BLaER1 (cell line): Measurements from ENCODE around the gene LPAR1.

Experiments used
- H3K27ac ChIP-seq: shearing (Covaris generic); formaldehyde crosslinking; 2 replicates; pipeline ENCODE4 v1.8.1; 2022
- H3K27me3 ChIP-seq: shearing (Covaris generic); formaldehyde crosslinking; 2 replicates; pipeline ENCODE4 v1.8.1; 2022
- H3K36me3 ChIP-seq: shearing (Covaris generic); formaldehyde crosslinking; 2 replicates; pipeline ENCODE4 v1.8.1; 2022
- H3K4me1 ChIP-seq: shearing (Covaris generic); formaldehyde crosslinking; 2 replicates; pipeline ENCODE4 v1.8.1; 2022
- H3K4me2 ChIP-seq: shearing (Covaris generic); formaldehyde crosslinking; 2 replicates; pipeline ENCODE4 v1.8.1; 2022
- H3K4me3 ChIP-seq: shearing (Covaris generic); formaldehyde crosslinking; 2 replicates; pipeline ENCODE4 v1.8.1; 2022
- H3K9ac ChIP-seq: shearing (Covaris generic); formaldehyde crosslinking; 2 replicates; pipeline ENCODE4 v1.8.1; 2022
- H3K9me3 ChIP-seq: shearing (Covaris generic); formaldehyde crosslinking; 2 replicates; pipeline ENCODE4 v1.8.1; 2022
- H4K20me1 ChIP-seq: shearing (Covaris generic); formaldehyde crosslinking; 2 replicates; pipeline ENCODE4 v1.8.1; 2022
- Cebpa-rat ChIP-seq: shearing (Covaris generic); IDR thresholded peaks from 2 replicates; pipeline ENCODE4 v1.8.1; 2022

LPAR1 gene

DNA sequence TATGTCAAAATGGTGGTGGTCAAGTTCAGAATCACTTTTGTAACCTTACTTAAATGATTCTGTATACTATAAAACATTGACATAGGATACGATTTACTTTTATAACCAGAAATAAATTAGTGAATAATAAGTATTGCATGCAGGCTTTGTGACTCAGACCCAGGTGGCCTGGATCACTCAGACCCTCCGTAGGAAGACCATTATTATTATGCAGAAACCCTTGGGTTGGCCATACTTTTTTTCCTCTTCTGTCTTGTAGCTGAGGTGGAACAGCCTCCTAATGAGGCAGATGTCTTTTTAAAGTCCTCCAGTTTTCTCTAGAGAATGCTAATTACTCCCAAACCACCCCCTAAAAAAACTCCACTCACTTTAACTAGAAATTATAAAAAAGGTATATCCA, 121.9 kb downstream of the LPAR1 start:
- H3K4me3 ChIP-seq = no peak overlapping the region
- H3K9me3 ChIP-seq = peaks cover 9% of the 10 kb centered on the region
- no peaks in the 10 kb centered on the region for H3K27me3 ChIP-seq
- no peak overlapping the region for H3K9ac ChIP-seq
- H3K4me2 ChIP-seq = no peak overlapping the region
- no peak for TF ChIP-seq Cebpa-rat
- no peaks in the 10 kb centered on the region for H4K20me1 ChIP-seq
- H3K27ac ChIP-seq = no peak overlapping the region
- H3K36me3 ChIP-seq = no peaks in the 10 kb centered on the region
- no peaks in the 10 kb centered on the region for H3K4me1 ChIP-seq

DNA sequence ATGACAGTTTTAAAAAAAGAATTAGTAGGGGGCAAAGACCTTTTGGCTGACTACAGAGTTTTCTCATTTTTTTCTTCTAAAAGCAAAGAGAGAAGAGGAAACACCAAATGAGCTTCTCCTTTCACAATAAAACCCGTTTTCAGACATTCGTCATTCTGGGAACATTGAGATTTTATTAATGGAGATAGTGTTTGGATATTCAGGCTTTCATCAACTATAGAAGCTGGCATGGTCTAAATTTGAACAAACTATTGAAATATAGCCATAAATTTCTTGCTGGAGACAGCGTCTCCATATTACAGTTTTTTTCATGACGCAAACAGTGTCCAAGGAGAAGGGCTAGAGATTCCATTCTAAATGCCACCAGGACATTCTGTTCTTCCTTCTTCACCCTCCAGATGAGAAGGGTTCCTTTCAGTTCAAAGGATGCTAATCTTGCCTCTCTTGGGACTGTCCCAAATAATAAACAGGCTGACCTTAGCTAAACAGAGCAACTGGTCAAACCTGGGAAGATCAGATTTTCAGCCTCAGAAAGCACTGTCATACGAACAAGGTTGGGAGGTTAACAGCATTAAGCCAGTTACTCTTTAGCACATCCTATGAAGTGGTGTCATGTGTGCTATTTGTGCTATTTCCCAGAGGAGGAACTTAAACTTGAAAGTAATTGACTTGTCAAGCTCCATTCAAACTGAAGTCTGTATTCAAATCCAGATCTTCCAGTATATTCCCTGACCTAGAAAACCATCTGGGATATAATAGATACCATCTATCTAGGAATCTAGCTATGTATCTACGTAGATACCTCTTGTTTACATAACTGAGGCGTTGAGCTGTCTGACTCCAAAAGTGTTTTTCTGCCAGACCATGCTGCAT, 125.6 kb downstream of the LPAR1 start:
- no peak overlapping the region for H3K9ac ChIP-seq
- no peaks in the 10 kb centered on the region for H3K36me3 ChIP-seq
- TF ChIP-seq Cebpa-rat = no peak
- H3K4me2 ChIP-seq = no peak overlapping the region
- H3K27me3 ChIP-seq = no peaks in the 10 kb centered on the region
- no peak overlapping the region for H3K27ac ChIP-seq
- no peaks in the 10 kb centered on the region for H3K4me1 ChIP-seq
- no peak overlapping the region for H3K4me3 ChIP-seq
- H3K9me3 ChIP-seq = peaks cover 38% of the 10 kb centered on the region
- H4K20me1 ChIP-seq = no peaks in the 10 kb centered on the region

DNA sequence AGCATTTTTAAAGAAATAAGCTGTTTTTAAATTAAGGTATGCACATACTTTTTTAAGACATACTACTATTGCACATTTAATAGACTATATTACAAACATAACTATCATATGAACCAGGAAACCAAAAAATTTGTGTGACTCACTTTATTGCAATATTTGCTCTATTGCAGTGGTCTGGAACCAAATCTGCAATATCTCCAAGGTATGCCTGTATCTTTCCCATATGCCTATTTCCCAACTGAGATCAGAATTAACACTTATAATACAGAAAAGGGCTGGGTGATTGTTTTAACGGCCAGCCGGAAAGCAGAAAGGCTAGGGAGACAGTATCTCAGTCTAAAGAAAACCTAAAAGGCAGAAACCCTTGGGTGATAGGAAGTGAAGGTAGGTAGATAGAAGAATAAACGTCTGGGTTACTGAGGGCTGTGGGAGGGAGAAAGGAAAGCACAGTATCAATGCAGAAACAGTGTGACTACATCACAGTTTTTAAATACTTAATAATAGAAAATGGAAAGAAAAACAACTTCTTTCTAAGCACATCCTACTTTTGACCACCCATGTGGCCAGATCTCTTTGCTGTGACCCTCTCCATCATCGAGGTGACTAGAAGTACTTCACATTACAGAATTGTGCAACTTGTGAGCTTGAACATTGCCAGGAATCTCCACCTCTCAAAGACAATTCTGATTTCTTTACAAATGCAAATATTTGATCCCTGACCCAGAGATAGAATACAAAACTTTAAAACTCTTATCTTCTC, 126.4 kb downstream of the LPAR1 start:
- TF ChIP-seq Cebpa-rat = no peak
- H3K27ac ChIP-seq = no peak overlapping the region

DNA sequence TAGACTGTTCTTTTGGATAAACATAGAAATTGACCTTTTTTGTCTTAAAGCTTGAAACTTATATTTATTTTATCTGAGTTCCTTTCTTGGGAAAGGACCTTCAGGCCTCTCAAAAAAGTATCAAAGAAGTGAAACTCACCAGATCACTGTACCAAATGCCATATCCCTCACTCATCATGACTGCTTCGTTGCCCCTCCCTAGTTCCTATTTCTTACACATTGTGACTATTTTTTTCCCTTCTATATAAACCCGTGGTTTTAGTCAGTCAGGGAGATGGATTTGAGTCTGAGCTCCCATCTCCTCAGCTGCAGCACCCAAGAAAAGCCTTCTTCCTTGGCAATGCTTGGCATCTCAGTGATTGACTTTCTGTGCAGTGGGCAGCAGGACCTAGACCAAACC, 129.4 kb downstream of the LPAR1 start:
- H3K36me3 ChIP-seq = no peaks in the 10 kb centered on the region
- TF ChIP-seq Cebpa-rat = no peak

More for the DNA sequence above, 126.4 kb downstream of the LPAR1 start:
- no peak overlapping the region for H3K4me3 ChIP-seq
- H3K4me2 ChIP-seq = no peak overlapping the region
- H4K20me1 ChIP-seq = no peaks in the 10 kb centered on the region
- no peaks in the 10 kb centered on the region for H3K4me1 ChIP-seq
- H3K36me3 ChIP-seq = no peaks in the 10 kb centered on the region
- H3K27me3 ChIP-seq = no peaks in the 10 kb centered on the region
- H3K9ac ChIP-seq = no peak overlapping the region
- peaks cover 38% of the 10 kb centered on the region for H3K9me3 ChIP-seq

DNA sequence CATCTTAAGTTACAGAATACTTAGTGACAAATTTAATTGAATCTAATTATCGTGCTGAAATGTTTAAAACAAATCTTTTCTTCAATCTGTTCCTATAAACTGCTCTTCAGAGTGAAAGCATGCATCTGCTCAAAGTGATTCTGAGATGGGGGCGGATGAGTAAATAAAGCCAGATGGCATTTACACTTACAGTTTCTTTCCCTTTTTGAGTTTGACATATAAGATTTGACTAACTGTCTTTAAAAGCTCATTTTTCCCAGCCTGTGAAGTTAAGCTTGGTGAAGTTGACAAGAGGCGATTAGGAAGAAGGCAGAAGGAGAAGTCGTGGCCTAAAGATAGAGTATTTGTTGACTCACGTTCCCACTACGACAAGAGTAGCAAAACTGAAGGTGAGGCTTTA, 137.4 kb downstream of the LPAR1 start:
- Histone ChIP-seq H4K20me1 (no peaks in the 10 kb centered on the region), H3K4me1 (no peaks in the 10 kb centered on the region)
- TF ChIP-seq Cebpa-rat = no peak

More for the DNA sequence above, 129.4 kb downstream of the LPAR1 start:
- Histone ChIP-seq H3K4me3 (no peak overlapping the region), H3K4me1 (no peaks in the 10 kb centered on the region), H3K4me2 (no peak overlapping the region), H3K27ac (no peak overlapping the region), H4K20me1 (no peaks in the 10 kb centered on the region), H3K27me3 (no peaks in the 10 kb centered on the region), H3K9me3 (peaks cover 31% of the 10 kb centered on the region), H3K9ac (no peak overlapping the region)

DNA sequence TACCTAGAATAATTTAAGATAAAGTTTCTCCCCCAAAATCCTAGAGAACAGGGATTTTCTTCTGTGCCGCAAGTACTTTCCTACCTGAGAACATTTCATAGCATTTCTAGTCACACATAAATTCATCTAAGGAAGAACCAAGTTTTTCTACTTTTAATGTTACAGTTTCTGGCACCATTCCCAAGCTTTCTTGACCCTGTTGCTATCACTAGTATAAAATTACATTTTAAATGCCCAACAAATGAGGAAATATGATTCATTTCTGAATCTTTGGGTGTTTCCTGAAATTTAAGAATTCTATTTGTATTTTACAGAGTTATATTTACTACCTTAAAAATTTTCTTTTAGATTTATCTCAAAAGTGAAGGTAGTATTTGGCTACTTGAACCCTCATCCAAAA, 137.8 kb downstream of the LPAR1 start:
- Histone ChIP-seq H3K4me1 (no peaks in the 10 kb centered on the region), H3K9me3 (peaks cover 24% of the 10 kb centered on the region), H3K9ac (no peak overlapping the region), H3K4me3 (no peak overlapping the region), H4K20me1 (no peaks in the 10 kb centered on the region), H3K27me3 (no peaks in the 10 kb centered on the region), H3K4me2 (no peak overlapping the region), H3K36me3 (no peaks in the 10 kb centered on the region), H3K27ac (no peak overlapping the region)
- no peak for TF ChIP-seq Cebpa-rat

More for the DNA sequence above, 137.4 kb downstream of the LPAR1 start:
- no peak overlapping the region for H3K4me2 ChIP-seq
- H3K4me3 ChIP-seq = no peak overlapping the region
- H3K27ac ChIP-seq = no peak overlapping the region
- H3K36me3 ChIP-seq = no peaks in the 10 kb centered on the region
- H3K27me3 ChIP-seq = no peaks in the 10 kb centered on the region
- H3K9me3 ChIP-seq = peaks cover 24% of the 10 kb centered on the region
- no peak overlapping the region for H3K9ac ChIP-seq

DNA sequence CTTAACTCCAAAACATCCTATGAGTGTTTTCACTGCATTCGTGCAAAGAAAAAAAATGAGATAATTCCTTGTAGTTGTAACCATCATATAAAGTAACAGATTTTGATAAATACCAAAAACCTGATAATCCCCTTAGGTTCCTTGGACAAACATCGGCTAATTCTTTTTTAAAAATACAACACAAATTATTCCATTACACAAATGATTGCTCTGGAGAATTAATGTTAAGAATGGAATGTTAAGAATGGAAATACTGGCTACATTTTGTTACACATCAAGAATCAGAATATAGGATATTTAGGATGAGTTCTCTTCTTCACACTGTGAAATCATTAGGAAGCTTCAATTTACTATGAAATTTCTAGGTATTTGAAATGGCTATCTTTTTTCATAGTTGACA, 139.4 kb downstream of the LPAR1 start:
- Histone ChIP-seq H3K4me2 (no peak overlapping the region), H3K4me1 (no peaks in the 10 kb centered on the region)

DNA sequence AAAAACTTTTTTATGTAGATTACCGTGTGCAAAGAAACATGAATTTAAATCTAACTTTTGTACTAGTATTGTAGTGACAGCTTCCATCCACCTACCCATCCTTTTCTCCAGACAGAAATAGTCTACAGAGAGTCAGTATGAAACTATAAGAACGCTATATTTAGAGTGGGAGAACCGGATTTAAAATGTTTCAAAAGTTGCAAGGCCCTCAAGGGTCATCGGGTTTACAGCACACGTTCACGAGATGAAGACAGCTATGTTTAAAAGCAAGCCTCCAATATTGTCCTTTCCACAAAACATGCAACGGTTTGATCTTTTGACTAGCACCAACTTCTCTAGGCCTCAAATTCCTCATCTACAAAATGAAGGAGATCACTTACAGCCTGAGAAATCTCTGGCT, 139.9 kb downstream of the LPAR1 start:
- Histone ChIP-seq H3K36me3 (no peaks in the 10 kb centered on the region), H3K9me3 (peaks cover 24% of the 10 kb centered on the region), H3K27me3 (no peaks in the 10 kb centered on the region), H4K20me1 (no peaks in the 10 kb centered on the region), H3K4me1 (no peaks in the 10 kb centered on the region), H3K4me3 (no peak overlapping the region), H3K4me2 (no peak overlapping the region), H3K9ac (no peak overlapping the region), H3K27ac (no peak overlapping the region)
- no peak for TF ChIP-seq Cebpa-rat

More for the DNA sequence above, 139.4 kb downstream of the LPAR1 start:
- Histone ChIP-seq H4K20me1 (no peaks in the 10 kb centered on the region), H3K9me3 (peaks cover 24% of the 10 kb centered on the region), H3K27me3 (no peaks in the 10 kb centered on the region), H3K4me3 (no peak overlapping the region), H3K27ac (no peak overlapping the region), H3K9ac (no peak overlapping the region), H3K36me3 (no peaks in the 10 kb centered on the region)
- no peak for TF ChIP-seq Cebpa-rat

DNA sequence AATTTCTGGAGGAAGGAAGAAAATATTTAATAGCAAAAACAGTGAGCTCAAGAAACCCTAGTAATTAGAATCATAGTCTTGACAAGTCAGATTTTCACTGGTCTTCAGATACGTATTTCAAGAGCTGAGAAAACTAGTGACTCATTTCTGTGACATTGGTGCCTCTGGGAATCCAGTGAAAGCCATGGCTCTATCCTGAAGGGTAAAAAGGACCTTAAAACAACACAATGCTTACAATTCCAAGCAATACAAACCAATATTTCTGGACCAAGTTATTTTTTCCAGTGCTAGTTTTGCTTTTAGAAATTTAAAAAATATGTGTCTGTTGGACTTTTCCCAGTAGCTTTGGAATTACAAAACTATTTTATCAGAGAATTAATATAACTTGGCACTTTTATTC, 140.3 kb downstream of the LPAR1 start:
- Histone ChIP-seq H3K9me3 (peaks cover 22% of the 10 kb centered on the region), H3K4me1 (no peaks in the 10 kb centered on the region), H4K20me1 (no peaks in the 10 kb centered on the region), H3K27ac (no peak overlapping the region), H3K27me3 (no peaks in the 10 kb centered on the region), H3K9ac (no peak overlapping the region), H3K4me2 (no peak overlapping the region), H3K36me3 (no peaks in the 10 kb centered on the region), H3K4me3 (no peak overlapping the region)
- no peak for TF ChIP-seq Cebpa-rat
